Inflammatory macrophage (primary cell): ENCODE results near the gene SIPA1L2.
A peak's percentile ranks its signal among the peaks of the same experiment; 100 is the strongest.

Source experiments
- DNase-seq, 2 donors: peaks; one replicate each; pipeline ENCODE4 v3.0.0-alpha.2; 2020 to 2022

The SIPA1L2 gene

DNA sequence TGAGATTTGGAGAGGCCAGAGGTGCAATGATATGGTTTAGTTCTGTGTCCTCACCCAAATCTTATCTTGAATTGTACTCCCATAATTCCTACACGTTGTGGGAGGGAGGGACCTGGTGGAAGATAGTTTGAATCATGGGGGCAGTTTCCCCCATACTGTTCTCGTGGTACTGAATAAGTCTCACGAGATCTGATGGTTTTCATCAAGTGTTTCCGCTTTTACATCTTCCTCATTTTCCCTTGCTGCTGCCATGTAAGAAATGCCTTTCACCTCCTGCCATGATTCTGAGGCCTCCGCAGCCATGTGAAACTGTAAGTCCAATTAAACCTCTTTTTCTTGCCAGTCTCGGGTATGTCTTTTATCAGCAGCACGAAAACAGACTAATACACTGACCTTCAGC, 17.1 kb downstream of the SIPA1L2 start:
- DNase-seq = peak; percentile 61 to 76

DNA sequence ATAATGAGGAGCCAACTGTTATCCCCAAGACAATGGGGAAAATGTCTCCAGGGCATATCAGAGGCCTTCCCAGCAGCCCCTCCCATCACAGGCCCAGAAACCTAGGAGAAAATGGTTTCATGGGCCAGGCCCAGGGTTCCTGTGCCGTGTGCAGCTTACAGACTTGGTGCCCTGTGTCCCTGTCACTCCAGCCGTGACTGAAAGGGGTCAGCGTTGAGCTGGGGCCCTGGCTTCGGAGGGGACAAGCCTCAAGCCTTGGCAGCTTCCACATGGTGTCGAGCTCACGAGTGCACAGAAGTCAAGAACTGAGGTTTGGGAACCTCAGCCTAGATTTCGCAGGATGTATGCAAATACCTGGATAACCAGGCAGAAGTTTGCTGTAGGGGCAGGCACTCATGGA, 18.1 kb downstream of the SIPA1L2 start:
- DNase-seq = peak in 1 of 2 donors; percentile 19

DNA sequence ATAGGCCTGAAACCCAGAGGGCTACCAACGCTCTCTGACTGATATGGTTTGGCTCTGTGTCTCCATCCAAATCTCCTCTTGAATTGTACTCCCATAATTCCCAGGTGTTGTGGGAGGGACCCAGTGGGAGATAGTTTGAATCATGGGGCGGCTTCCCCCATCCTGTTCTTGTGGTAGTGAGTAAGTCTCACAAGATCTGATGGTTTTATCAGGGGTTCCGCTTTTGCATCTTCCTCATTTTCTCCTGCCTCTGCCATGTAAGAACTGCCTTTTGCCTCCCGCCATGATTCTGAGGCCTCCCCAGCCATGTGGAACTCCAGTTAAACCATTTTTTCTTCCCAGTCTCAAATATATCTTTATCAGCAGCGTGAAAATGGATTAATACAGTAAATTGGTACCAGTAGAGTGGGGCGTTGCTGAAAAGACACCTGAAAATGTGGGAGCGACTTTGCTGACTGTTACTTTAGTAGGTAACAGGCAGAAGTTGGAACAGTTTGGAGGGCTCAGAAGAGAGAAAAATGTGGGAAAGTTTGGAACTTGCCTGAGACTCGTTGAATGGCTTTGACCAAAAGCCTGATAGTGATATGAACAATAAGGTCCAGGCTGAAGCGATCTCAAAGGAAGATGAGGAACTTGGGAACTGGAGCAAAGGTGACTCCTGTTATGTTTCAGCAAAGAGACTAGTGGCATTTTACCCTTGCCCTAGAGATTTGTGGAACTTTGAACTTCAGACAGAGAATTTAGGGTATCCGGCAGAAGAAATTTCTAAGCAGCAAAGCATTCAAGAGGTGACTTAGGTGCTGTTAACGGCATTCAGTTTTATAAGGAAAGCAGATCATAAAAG, 18.8 kb downstream of the SIPA1L2 start:
- DNase-seq = peak; percentile 92 to 93

DNA sequence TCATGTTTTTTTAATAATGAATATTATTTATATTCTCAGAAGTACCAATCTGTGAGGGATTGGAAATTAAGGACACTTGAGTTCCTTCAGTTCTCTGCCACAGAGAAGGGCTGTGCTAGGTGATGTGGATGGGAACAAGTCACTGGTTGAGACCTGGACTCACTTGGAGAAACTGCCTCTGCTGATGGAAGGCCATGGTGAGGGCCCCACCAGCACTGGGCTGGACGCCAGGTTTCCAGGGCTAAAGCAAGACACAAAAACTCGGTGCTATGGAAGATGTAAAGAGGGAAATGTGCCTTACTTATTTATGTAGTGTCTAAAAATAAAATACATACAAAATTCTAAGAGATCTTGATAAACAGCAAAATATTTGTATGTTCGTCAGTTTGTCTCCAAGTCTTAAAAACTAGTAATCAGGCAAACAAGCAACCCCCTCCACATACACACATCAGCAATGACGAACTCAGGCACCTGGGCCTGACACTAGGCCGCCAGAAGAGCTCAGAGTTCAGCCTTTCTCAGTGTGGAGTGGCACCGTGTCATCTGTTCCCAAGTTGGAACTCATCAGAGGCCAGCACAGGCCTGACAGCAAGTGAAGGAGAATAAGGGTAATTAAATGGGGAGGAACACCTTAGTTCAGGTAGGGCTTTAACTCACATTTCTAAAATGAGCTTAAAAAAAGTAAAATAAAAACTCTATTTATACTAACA, 19.6 kb downstream of the SIPA1L2 start:
- DNase-seq = no peak

DNA sequence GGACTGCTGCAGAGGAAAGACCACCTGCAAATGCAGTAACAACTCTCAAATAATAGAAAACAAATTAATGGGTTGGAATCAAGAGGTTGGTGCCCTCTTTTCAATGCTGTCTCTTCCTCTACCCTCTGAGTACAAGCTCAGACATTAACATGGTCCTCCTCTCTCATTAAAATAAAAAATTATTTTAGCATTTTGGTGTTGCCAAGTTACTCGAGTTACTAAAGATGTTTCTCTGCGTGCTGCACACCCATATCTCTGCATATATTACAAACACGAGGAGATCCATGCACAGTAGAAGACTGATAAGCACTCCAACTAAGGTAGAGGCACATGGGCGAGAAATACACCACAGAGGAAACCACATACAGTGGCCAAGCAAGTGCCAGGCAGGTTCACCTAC, 21.5 kb downstream of the SIPA1L2 start:
- DNase-seq = no peak

DNA sequence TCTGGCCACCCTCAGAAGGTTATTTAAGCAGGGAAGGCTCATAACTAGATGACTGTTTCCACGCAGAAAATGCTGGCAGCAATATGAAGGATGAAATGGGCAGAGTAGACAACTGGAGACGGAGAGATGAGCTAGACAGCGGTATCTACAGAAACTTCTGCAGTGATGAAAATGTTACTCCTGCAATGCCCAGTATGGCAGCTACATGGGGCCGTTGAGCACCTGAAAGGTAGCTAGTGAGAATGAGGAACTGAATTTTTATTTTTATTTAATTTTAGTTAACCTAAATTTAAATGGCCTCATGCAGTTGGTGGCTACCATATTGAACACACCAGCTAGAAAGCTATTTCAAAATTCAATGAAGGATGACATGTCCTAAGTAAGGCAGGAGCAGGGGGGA, 27.3 kb downstream of the SIPA1L2 start:
- DNase-seq = no peak

DNA sequence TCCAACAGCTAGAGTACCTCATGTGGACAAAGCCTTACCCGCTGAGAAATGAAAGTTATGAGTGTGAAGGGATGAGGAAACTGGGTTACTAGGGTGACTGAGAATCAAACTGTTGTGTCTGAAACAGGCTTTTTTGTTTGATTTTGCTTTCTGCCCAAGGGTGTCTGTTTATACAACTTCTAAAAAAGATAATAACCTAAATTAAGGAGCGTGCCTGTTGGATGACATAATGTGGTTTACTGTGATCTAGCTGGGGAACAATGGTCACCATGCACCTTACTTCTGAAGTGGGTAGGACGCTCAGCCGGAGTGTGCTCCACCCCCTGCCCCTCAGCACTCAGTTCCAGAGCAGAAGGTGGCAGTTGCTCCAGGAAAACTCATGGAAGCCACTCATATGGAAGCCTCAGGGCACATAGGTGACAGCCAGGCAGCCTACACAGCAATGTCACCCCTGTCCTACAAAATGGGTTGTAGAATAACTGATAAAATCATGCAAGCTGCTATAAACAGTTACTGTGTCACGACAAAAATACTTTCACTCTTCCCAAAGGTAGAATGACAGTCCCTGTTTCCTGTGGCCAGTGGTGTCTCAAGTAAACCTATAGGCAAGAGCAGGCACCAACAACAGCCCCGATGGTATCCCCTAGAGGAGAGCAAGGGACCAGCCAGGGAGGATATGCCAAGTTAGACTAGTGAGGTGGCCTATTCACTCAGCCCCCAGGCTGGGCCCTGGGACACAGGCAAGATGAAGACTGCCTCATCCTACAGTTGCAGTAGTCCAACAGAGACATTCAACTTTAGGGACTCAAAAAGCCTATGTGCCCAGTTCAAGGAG, 29.3 kb downstream of the SIPA1L2 start:
- DNase-seq = peak; percentile 46 to 47

DNA sequence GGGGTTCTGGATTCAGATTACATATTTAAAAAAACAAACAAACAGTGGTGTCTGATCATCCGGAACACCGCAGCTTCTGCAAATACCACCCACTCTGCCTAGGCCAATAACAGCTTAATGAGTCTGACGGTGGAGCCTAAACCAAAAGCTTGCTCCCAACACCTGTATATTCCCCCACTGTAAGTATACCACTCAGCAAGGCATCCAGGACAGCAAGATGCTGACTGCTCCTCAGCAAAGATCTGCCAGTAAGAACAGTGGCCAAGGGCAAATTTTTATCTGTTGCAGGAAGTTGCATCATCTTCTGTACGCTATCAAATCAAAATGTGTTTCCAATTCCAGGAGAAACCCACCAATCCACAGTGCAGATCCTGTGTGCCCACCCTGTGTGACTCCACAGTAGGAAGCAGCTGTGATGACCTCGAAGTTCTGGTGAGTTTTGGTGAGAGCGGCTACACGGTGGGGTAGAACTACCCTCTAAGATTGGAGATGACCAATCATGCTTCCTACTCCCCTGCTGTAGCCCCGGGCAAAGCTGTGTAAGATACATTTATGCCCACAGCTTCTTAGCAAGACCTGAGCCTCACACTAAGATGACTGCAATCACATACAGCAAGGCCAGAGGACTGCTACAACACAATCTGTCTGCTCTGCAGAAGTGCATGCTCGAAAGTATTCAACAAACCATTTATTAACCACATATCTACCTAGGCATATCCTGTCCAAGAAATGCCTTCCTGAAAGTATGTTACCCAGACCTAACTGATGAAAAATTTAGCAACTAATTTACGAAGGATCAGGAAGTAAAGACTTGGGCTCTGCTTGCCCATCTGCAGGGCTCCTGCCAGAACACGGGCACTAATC, 30.5 kb downstream of the SIPA1L2 start:
- DNase-seq = peak; percentile 40 to 54

DNA sequence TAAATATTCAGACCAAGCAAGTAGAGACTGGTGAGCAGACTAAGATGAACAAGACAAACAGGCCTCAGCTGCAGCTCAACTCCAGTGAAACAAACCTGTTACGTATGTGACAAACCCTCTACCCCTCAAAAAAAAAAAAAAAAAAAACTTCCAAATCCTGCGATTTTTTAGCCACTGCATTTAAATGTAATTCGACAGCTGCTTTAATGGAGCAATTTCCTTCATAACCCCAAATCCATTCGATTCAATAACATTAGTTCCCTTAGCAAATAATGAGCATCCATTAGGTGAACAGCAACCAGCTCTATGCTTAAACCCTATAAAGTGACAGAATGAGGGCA, 31.1 kb downstream of the SIPA1L2 start:
- DNase-seq = no peak

DNA sequence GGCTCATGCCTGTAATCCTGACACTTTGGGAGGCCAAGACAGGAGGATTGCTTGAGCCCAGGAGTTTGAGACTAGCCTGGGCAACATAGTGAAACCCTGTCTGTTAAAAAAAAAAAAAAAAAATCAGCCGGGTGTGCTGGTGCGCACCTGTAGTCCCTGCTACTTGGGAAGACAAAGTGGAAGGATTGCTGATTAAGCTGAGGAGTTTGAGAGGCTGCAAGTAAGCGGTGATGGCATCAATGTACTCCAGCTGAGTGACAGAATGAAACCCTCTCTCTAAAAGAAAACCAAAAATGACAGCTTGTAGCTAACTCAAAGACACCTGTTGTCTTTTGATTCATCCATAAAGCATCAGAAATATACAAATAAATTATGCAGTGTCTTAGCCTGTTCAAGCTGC, 31.8 kb downstream of the SIPA1L2 start:
- no peak for DNase-seq

DNA sequence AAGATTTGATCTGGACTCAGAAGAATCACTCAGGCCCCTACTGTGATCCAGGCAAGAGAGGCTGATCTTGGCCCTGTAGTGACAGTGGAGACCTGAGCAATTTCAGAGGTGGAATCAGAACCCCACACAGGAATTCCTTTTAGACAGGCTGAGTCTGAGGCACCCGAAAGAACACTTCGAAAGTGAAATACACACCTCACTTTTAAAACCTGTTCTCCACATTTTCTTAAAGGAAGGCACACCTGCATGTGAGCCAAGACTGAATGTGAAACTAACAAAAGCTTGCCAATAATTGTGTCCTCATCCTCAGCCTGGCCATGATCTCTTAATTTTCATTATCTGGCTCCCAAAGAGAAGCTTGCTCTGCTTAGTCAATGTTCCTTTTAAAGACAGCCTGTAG, 32.2 kb downstream of the SIPA1L2 start:
- DNase-seq = no peak

DNA sequence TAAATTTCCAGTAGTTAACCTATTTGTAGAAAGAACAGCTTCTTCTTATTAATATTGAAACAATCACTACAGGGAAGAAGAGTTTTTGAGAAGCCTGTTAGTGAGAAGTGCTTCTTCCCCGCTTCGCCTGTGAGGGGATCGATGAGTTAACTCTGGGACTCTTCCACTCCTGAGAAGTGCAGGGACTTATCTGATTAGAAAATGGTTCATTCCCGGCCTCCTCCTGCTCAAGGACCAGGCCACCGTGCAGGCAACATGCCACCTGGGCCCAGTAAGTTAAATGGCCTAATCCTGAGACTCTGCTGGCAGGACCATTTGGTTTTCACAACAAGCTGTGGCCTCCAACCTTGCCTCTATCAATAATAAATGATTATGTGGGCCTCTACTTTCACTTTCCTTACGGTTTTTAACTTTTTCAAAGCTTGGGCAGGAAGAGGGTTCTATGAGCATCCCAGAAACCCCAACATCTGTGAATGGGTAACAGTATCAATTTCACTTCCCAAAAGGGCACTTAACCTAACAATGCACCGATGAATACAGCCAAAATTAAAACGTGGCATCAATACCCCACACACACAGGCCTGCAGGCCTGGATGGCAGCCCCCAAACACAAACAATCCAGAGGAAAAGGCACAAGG, 33.1 kb downstream of the SIPA1L2 start:
- DNase-seq = no peak

DNA sequence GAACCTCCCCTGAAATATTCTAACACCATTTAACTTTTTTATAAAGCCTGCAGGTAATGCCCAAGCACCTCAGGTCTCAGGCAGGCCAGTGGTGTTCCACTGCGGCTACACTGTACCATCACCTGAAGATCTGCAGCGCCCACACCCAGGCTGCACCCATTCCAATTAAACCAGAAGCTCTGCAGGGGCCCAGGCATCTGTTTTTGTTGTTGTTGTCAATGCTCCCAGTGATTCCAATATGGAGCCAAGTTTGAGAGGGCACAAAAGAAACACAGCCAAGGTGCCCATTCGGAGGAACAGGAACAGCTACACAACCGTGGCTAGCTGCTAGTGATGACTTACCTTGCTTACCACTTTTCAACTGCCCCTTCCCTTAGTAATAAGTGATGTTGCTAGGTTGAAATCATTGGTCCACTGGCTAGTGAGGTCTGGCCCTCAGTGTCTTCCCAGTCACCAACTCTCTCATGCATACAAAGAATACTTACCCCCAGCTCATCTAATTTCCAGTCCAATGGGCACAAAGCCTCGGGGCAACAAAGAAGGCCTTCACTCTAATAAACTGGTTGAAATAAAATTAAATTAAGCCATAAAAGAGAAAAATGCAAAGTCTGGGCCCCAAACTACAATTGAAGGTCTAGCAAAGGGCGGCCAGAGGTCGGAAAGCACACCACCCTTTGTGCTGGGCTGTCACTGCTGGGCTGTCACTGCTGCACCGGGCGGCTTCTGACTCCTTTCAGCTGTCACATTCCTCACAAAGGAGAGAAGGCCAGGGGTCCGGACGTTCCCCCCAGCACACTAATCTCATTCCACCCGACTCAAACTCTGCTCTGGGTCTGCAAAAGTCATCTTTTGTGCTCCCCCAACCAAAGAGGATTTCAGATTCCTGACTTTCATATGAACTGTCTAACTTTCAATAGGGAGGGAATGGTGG, 34.9 kb downstream of the SIPA1L2 start:
- DNase-seq = no peak

DNA sequence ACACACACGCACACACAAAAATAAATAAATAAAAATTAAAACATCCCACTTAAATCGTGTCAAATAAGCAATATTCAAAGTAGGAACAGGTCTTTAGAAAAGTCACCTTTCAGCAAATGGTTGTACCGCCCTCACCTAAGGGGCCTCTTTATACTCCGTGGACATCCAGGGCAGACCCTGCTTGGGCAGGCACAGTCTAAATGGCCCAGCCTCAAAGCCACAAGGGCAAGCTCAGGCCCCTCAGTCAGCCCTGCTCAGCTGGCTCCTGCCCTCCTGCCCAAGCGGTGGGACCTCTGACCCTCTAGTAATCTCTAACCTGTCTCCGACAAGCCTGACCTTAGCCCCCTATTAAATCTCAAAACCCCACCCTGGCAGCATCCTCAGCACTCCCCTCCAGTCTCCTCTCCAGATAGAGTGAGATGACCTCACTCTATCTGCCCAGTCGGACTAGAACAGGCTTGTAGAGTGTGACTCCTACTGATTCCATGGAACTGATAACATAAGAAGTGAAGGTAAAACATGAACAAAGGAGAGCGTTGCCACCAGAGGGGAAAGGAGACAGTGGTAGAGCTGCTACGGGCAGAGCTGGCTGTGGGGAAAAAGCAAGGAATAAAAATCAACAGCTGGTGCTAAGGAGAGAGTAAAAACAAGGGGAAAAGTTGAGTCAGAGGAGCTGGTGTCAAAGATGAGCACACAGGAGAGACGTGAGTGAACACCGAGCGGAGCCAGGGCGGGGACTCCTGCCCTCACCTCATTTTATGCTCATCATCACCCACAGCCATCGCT, 36.0 kb downstream of the SIPA1L2 start:
- DNase-seq = no peak

DNA sequence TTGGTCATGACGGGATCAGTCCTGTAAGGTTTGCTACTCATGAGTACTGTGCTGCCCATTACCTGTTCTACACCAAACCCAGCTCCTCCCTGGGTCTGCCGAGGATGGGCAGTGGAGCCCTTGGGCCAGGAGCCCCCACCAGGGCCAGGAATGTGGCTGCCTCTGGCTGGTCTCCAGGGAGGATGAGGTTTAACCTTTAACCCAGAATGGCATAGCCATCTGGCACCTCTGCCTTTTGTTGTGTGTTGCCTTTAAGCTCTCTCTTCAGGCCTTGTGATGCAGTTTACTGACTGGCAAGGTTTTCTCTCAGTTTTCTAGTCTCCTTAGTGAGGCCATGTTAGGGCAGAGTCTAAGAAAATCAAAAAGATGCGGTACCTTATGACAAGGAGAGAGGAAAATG, 38.6 kb downstream of the SIPA1L2 start:
- no peak for DNase-seq

DNA sequence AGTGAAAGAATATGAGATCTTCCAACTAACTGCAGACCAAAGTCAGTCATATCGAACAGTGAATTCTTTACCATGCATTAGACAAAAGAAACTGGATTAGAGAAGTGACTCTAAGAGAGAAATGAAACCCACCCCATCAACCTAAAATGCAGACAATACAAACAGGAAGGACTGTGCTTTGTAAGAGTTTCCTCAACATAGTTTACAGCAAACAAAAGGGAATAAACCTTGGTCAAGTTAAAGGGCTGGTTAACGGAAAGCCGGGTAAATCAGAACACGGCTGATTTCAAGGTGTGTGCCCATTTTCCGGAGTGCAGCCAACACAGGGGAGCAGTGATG, 39.2 kb downstream of the SIPA1L2 start:
- peak; percentile 63 to 74 for DNase-seq

DNA sequence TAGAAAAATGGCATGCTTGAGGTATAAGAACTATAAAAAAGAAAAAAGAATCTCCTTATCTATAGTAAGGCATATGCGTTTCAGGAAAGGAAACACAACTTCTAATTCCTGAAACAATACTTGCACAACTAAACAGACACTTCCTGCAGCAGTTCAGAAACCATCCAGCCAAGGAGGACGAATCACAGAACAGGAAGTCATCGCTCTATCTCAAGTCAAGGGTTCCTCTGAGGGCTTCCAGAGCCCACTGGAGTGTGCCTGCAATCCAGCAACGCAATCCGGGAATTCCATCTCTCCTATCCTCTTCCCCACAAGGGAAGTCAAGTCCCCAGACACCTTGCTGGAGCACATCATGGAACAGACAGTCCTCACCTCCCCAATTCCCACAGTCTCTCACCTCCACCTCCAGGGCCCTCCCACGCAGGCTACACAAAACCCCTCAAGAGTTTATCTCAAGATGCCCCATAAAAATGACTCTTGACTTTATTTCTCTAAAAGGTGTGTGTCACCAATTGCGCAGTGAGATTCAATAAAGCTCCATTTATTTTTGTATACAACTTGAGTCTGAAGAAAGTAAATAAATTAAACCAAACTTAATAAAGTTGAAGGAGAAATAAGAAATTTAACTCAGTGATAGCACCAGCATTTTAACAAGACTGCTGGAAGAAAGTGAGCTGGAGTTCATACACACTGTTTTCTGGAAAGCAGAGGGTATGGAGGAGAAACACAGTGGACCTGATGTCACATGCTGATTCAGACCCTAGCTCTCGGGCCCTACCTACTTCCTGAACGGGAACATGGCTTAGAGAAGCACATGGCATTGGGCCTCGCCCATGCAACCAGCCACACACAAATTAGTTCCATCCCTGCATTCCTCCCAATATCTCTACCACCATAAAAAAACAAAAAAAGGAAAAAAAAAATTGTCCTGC, 39.9 kb downstream of the SIPA1L2 start:
- peak; percentile 74 to 80 for DNase-seq

DNA sequence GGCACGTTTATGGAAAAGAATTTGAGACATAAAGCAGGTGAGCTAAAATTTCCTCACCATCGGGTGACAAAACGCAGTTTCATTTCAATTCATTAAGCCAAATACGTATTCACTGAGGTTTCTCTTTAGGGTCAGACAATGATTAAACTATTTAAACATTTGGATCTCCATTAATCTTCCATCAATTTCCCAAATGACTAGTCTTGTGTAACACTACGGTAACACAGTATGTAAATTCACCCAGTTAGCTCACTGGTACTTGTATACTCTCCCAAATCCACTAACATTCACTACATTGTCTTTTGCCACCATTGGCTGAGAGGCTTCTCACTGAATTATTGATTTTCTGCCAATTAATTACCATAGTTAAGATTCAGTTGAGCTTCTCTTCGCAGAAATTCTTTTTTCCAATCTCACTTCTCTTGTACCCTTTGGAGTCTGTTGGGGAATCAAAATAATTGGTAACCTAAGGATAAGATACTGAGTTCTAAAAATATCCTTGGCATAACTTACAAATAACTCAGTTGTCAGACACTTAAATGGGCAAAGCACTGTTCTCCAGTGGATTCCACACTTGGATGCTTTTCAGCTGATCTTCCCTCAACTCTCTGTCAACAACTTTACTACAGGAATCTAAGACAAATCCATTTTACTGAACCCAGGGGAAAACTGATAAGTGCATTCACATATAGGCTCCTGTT, 40.7 kb downstream of the SIPA1L2 start:
- DNase-seq = no peak
